GF-D8 (cell line): ENCODE results near the gene ARMC6.

Source experiments
- DNase-seq: peaks from one replicate; lab custom pipeline; 2025; lab: John Stamatoyannopoulos, UW

The ARMC6 gene

DNA sequence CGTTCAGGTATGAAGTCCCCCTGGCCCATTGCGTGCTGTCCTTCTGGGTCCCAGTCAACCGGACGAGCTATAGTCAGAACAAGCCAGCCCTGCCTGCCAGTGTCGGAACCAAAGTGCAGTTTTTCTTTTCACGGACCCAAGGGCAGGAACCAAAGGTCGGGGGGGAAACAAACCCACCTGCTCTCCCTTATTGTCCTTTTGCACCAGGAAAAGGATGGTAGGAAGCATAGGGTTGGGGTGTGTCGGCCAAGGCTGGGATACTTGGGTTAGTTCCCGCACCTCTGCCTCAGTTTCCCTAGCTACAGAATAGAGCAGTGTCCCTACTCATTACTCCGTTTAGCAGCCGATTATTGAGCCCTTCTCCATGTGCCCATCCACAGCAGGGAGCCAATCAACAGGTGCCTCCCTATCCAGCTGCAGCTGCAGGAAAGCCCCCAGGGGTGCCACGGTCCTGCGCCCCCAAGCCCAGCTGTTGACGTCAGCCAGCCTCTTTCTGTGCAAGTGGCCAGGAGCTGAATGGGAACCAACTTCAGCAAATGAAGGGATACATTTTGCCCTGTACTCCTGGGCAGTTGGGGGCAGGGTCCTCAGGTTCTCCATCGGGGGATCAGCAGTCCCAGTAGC lies 21.0 kb downstream of the ARMC6 start:
- DNase-seq: no peak

DNA sequence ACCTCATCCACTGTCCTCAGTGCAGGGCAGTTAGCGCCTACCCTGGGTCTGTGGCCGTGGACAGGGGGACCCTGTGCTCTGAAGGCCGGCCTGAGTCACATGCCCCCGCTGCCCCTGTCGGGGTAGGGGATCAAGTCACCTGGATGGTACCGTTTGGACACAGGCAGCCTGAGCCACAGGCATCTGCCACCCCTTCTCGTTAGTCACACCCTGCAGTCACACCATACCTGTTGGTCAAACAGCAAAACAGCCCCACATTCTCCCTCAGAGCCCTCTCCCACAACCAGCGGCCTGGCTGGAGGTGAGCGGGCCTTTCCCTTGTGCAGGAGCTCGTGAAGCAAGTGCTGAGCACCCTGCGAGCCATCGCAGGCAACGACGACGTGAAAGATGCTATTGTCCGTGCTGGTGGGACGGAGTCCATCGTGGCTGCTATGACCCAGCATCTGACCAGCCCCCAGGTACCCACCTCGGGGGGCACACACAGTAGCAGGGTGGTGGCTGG lies 21.6 kb downstream of the ARMC6 start:
- no peak for DNase-seq

DNA sequence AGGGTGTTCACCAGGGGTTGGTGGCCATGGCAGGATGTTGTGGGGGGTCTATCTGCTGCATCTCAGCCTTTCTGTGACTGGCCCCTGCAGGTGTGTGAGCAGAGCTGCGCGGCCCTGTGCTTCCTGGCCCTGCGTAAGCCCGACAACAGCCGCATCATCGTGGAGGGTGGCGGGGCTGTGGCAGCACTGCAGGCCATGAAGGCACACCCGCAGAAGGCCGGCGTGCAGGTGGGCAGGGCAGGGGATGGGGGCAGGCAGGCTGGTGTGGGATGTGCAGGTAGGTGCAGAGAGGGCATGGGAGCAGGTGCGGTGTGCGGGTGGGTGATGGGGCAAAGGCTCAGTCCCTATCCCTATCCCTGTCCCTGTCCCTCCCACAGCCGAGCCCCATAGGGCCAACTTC lies 22.3 kb downstream of the ARMC6 start:
- DNase-seq: no peak

DNA sequence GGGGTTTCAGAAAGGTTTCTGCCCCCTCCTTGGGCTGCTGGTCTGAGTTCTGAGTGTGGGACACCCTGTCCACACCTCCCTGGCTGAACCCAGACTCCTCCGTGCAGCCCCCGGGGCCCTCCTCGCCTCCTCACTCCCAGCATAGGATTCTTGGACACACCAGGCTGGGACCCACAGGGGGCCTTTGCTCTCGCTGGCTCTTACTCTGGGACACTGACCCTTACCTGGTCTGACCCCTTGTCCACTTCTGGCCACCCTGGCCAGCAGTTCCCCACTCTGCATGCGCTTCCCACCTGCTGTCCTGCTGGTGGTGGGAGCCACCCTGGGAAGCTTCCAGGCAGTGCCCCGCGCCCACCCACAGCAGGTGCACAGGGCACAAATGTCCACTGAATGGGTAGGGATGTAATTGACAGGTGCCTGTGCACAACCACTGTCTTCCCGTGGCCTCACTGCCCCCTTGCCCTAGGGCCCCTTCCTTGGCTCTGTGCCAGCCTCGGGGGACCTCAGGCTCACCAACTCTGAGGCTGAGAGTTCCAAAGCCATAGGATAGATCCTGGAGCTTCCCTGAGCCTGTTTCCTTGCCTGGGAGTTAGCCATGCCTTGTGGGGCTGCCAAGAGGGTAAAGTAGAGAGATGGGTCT lies 23.4 kb downstream of the ARMC6 start:
- no peak for DNase-seq

DNA sequence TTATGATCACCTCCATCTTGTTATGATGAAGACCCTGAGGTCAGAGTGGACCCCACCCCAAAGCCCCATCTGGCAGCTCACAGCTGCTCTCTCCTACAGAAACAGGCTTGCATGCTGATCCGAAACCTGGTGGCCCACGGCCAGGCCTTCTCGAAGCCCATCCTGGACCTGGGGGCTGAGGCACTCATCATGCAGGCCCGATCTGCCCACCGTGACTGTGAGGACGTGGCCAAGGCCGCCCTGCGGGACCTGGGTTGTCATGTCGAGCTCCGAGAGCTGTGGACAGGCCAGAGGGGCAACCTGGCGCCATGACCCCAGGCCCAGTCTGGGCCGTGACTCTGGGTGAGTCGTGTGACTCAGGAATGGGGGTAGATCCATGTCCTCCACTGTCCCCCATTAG lies 23.9 kb downstream of the ARMC6 start:
- DNase-seq: no peak

DNA sequence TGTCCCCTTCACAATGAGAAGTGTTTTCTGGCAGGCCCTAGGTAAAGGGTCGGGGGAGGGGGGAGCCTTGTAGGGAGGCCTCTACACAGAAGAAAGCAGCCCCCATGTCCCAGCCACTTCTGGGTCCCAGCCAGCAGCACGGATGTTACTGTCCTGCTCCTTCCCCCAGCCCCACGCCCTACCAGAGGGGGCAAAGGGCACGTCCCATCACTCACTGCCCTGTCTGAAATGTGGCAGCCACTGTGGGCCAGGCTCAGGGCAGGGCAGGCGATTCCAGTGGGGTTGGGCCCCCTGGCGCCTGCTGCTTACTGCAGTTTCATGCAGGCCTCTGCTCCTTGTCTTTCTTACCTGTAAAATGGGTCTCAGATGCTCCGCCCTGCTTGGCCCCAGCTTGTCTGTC lies 24.3 kb downstream of the ARMC6 start:
- DNase-seq: no peak

DNA sequence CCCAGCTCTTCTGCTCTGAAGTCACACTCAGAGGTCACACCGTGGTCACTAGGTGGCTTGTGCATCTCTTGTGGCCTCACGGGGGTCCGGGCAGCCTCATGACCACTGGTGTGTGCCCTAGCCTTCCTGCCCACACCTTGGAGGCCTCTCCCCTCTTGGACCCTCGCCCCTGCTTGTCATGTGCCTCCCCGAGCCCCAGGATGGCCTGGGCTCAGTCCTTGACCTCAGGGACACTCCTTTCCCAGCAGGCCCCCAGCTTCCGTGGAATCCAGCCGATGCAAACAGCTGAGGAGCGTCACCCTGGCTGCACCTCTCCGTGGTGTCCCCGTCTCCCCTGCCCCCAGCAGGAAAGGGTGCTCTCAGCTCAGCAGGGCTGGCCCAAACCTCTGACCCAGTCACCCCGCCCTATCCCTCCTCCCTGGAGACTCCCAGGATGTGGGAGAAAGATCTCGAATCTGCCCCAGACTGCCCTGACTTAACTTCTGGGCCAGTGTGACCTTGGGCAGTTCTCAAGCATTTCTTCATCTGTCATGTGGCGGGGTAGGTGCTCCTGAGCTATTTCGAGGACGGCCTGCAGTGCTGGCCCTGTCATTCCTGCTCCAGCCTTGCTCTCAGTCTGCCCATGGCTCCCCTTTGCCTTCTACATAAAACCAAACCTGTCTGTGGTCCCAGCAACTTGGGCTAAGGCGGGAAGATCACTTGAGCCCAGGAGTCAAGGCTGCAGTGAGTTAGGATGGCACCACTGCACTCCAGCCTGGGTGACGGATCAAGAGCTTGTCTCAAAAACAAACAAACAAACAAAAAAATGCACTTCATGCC lies 25.8 kb downstream of the ARMC6 start:
- DNase-seq: no peak

DNA sequence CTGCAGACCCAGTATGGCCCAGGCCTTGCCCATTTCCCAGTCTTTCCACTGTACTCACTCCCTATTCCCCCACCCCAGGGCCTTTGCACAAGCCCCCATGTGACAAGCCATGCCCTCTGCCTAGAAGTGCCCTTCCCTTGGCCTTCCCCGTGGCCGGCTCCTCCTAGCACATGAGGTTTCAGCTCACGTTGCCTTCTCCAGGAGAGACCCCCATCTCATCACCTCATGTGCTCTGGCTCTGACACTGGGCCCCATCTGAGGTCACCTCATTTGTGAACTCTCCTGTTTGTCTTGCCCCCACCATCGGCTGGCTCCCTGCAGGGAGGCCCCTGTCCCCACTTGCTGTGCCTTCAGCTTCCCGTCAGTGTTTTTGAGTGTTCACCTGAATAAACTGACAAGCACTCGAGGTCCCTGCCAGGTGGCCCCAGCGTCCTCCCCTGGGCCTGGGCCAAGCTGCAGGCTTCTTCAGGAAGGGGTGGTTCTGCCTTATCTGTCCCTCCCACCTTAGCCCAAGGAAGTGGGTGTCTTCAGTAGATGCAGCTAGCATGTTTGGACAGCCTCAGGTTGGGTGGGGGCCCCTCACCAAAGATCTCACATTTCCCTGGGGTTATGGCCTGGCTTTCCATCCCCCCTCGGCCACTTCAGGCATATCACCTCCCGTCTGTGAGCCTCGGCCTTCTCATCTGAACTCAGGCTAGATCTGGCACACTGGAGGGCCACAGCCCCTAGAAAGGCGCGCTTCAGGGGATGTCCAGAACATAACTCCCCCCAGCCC lies 26.6 kb downstream of the ARMC6 start:
- DNase-seq: no peak

DNA sequence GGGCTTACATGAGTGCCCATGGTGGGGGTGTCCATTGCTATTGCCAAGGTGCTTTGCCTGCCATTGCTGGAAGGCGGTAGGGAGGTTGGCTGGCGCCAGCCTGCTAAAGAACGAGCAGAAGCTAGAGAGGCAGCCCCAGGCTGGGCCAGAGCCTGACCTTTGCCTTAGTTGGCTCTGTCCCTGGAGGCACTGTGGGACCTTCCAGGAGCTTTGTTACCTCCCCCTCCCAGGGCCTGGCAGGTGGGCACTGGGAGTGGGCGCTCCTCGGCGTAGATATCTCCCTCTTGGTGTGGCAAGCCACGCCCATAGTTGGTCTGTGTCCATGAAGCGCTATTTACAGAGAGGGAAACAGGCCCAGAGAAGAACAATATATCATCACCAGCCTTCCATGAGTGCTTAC lies 28.1 kb downstream of the ARMC6 start:
- no peak for DNase-seq

DNA sequence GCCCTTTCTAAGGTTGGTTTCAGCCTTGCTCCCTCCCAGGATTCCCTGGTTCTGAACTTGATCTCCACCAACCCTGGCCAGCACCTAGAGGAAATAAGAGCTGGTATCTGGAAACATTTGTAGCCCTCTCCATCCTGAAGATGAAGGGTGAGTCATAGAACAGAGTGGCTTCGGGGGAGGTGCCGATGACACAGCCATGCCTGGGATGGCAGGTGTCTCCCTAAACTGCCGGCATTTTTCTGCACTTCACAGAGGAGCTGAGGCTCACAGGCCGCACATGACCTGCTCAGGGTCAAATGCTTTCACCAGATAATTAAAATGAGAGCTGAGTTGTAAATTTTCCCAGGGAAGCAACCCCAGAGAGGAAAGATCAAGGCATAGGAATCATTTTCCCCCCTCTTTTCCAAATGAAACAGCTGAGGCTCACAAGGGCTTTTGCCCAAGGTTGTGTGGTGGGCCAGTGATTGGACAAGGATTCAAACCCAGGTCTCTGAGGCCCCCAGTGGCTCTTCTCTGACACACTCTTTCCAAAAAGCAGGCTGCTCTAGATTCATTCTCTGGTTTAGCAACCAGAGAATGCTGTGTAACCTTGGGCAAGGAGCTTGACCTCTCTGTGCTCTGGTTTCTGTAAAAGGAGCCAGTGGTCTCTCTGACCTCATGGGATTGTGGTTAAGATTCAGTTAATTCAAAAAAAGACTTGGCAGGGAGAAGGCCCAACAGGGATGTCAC lies 29.2 kb downstream of the ARMC6 start:
- no peak for DNase-seq

DNA sequence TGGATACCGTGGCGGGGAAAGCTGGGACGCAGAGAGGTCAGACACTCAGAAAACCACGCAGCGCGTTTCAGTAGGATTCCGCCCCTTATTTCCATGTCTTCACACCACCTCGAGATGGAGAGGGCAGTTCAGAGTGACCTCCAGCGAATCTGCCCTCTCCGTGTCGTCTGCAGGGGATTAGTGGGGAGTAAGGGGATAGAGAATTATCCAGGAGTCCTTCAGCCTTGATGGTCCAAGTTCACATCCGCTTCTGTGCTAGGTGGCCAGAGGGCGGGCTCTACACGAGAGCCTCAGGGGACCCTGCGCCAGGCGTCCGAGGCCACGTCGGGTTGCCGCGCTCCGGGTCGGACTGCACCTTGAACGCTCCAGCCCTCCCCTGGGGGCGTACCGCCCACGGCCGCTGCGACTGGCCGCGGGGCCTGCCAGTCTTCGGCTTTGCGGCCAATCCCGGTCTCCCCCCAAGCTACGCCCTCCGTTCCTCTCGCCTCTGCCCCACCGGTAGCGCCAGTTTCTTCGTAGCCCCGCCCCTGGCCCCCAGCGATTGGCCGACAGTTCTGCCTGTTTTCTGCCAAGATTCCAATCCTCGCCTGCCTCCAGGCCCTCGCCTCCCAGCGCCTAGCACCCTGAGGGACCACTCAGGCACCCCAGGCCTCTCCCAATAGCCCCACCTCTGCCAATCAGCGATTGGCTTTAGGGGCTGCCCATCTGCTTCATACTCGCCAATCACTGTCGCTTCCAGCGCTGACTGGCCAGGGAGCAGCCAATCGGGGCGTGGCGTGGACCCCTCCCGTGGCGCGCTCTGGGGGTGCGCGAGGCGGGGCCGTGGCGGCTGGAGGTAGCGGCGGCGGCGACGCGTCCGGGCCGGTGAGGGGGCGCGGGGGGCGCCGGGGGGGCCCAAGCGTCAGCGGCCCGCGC lies 30.0 kb downstream of the ARMC6 start, which contains the start of gene SLC25A42:
Gene SLC25A42 (plus strand): TSS at position 812 of the 915 bp plus-strand sequence. CDS start 32,131 bp downstream, outside the sequence.
- peak; percentile 98 for DNase-seq

DNA sequence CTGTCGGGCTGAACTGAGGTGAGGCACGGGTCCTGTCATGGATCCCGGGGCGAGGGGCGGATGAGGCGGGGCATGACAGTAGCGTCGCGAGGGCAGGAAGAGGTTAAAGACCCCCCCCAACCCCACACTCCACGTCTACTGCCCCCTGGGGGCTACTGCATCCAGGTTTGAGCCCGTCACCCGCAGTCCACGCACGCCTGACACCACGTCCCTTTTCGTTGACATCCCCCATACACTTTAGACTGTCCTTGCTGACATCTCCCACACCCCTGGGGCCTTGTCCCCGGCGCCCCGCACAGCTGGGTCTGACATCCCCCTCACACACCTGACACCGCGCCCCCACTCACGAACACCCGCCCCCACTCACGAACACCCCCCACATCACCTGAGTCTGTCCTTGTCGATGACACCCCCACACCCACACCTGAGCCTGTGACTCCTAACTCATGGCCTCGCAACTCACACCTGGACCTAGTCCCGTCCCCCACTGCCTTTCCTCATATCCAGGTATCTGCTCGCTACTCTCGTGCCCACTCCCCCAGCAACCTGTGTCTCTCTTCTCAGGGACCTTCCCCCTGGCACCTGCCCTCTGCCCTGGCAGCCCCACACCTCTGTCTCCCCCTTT lies 30.8 kb downstream of the ARMC6 start:
- DNase-seq: no peak

DNA sequence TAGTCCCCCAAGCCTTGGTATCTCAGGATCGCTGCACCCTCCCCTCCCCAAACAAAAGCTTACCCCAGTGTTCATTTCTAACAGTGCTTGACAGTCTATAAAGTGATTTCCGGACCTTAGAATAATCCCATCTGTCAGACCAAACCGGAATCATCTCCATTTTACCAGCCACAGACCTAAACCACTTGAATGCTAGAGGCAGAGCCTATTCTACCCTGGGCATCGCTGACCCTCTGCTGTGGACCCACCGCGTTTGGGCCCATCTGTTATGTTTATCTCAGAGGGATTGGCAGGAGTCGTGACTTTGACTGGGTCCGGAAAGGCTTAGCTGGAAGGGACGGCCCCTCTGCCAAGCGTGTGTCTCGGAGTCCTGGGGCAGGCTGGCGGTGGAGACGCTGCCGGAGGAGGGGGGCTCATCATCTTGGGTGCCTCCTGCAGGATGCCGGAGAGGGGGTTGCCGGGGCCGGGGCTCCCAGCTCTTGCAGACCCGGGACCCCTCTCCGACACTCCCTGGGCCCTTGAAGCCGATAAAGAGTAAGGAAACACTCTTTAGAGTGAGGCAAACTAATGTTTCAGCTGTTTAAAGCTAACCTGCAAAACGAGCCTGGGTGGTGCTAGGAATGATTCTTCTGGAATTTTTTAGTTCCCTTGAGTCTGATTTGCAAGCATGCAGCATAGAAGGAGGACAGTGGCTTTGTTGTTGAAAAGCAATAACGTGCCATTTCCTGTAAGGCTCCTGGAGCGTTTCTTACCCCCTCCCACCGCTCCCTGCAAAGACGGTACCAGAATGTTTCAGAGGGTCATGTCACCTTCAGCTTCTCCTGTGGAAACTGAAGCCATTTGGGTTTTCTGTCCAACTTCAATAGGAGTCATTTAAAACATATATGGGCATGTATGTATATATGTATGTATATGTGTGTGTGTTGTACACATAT lies 31.7 kb downstream of the ARMC6 start:
- no peak for DNase-seq

DNA sequence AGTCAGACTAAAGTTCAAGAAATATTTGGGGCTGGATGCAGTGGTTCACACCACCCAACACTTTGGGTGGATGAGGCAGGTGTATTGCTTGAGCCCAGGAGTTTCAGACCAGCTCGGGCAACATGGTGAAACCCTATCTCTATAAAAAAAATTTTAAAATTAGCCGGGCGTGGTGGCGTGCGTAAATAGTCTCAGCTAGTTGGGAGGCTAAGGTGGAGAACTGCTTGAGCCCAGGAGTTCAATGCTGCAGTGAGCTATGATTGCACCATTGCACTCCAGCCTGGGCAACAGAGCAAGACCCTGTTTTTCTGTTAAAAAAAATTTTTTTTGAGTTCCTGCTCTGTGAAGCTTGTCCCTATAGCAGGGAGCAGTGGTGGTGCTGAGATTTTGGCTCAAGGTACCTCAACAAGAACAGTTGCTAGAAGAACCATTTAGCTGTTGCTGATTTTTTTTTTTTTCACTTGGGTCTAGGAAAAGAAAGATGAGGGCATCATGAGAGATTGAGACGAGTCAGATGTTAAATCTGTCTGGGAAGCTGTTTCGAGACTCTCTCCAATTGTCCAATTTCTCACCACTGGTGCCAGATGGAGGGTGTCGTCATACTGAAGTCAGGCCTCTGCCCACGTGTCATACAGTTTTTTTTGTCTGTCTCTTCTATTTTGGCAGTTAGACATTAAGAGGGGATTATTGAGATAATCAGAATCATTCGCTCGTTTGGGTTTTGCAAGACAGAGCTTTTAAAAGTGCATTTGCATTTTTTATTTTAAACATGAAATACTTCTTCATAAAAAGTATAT lies 34.1 kb downstream of the ARMC6 start:
- DNase-seq: no peak

DNA sequence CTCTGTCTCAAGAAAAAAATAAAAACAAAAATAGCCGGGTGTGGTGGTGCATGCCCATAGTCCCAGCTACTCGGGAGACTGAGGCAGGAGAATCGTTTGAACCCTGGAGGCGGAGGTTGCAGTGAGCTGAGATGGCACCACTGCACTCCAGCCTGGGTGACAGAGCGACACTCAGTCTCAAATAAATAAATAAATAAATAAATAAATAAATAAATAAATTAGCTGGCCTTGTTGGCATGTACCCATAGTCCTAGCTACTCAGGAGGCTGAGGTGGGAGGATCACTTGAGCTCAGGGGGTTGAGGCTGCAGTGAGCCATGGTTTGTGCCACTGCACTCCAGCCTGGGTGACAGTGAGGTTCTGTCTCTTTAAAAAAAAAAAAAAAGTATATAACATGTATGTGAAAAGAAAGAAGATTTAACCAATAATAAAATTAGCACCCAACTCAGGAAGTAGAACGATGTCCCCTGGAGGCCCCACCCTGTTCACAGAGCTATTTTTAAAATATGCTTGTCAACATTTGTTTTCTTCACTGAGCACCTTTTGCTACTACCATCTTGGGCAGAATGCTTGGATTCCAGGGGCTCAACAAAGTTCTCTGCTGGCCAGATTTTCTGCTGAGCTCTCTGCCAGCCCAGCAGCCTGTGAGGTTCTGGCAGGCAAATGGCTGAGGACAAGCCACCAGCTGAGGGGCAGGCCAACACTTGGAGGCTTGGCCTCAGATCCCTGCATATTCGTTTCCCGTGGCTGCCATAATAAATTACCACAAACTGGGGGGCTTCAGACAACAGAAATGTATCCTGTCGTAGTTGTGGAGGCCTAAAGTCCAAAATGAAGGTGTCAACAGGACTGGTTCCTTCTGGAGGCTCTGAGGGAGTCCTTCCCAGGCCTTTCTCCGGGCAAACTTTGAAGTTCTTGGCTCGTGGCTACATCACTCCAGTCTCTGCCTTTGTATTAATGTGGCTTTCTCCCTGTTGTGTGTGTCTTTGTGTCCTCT lies 35.6 kb downstream of the ARMC6 start:
- no peak for DNase-seq

DNA sequence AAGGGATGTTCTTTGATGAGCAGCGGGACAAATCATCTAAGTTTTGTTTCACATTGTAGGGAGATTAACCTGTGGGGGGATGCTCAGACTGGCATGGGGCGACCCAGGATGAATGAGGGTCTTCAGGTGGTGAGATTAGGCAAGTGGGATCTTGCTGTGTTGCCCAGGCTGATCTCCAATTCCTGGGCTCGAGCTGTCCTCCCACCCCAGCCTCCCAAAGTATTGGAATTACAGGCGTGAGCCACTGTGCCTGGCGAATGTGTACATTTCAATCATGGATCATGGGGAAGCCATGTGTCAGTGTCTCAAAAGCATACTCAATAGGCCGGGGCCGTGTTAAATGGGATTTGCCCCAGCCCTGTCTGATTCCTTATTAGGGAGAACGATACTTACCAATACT lies 38.5 kb downstream of the ARMC6 start:
- no peak for DNase-seq
